Stimulated activated memory B cell treated with anti-CD40 and anti-IgM and Interleukin-4, amounts not matched to agents 10 μg/mL and 1 μg/mL and 100 μg/mL, for 72 hours (primary cell): Measurements from ENCODE around the gene NANP.
"Not testable (repeated sequence)": the region's sequence is repeated elsewhere in the genome, so short reads cannot be mapped to it uniquely, and the experiment has no call there.

Experiments used
- ATAC-seq: fragments of 150-1000 bp; cut with Tn5 transposase; 2 replicates; pipeline ENCODE4 v1.10.0; 2021
- H3K27ac Mint-ChIP-seq: one replicate; pipeline ENCODE4 v1.8.0; 2022; ENCODE audit warnings: mild to moderate bottlenecking, mixed read lengths
- H3K27me3 Mint-ChIP-seq: one replicate; pipeline ENCODE4 v1.8.0; 2022; ENCODE audit warnings: mixed read lengths
- H3K36me3 Mint-ChIP-seq: one replicate; pipeline ENCODE4 v1.8.0; 2022; ENCODE audit warnings: mixed read lengths
- H3K4me1 Mint-ChIP-seq: one replicate; pipeline ENCODE4 v1.8.0; 2022; ENCODE audit warnings: mixed read lengths
- H3K4me3 Mint-ChIP-seq: one replicate; pipeline ENCODE4 v1.8.0; 2022; ENCODE audit warnings: mild to moderate bottlenecking, moderate library complexity, mixed read lengths
- H3K9me3 Mint-ChIP-seq: one replicate; pipeline ENCODE4 v1.8.0; 2022; ENCODE audit warnings: mixed read lengths

The NANP gene

DNA sequence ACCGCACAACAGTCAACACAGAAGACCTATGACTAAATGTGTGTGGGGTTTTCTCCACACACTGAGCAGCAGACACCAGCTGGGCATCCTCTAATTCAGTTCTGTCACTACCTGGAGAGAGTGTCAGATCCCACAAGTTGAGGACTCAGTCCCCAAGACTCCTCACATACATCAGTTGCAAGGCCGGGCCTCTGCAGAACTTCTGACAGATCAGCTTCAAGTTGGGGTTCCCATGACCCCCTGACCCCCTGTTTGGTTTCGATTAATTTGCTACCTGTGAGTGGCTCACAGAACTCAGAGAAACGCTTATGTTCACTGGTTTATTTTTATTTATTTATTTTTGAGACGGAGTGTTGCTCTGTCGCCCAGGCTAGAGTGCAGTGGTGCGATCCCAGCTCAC, 35.3 kb downstream of the NANP start:
- peaks cover 6% of the 10 kb centered on the region for H3K4me1 Mint-ChIP-seq
- H3K27me3 Mint-ChIP-seq, result peaks cover 24% of the 10 kb centered on the region
- no peaks in the 10 kb centered on the region for H3K36me3 Mint-ChIP-seq
- H3K4me3 Mint-ChIP-seq, result no peak overlapping the region
- H3K9me3 Mint-ChIP-seq, result peaks cover 3% of the 10 kb centered on the region
- no peak overlapping the region for H3K27ac Mint-ChIP-seq
- ATAC-seq, result no peak

DNA sequence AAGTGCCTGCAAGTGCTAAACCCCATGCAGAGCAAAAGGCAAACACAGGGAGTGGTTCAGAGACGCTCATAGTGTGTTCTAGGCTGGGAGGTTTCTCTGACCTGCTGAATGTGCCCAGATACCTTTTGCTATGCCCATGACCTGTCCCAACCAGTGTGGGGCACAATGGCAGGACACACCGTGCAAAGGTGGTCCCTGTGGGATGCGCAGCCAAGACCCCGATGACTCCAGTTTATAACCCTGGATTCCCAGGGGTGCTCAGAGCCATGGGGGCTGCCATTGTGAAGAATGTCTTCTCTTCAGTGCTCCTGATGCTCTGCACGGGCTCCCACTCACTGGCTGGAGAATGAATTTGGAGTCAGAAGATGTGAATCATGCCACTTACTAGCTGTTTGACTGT, 36.3 kb downstream of the NANP start:
- Mint-ChIP-seq H3K4me3 (no peak overlapping the region), H3K9me3 (peaks cover 3% of the 10 kb centered on the region), H3K4me1 (peaks cover 6% of the 10 kb centered on the region), H3K27me3 (peaks cover 33% of the 10 kb centered on the region), H3K36me3 (no peaks in the 10 kb centered on the region), H3K27ac (no peak overlapping the region)
- no peak for ATAC-seq

DNA sequence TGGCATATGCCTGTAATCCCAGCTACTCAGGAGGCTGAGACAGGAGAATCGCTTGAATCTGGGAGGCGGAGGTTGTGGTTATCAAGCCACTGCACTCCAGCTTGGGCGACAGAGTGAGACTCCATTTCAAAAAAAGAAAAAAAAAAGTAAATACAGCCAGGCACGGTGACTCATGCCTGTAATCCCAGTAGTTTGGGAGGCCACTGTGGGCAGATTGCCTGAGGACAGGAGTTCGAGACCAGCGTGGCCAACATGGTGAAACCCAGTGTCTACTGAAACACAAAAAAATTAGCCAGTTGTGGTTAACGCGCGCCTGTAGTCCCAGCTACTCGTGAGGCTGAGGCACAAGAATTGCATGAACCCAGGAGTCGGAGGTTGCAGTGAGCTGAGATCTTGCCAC, 36.9 kb downstream of the NANP start:
- H3K4me3 Mint-ChIP-seq, result no peak overlapping the region

DNA sequence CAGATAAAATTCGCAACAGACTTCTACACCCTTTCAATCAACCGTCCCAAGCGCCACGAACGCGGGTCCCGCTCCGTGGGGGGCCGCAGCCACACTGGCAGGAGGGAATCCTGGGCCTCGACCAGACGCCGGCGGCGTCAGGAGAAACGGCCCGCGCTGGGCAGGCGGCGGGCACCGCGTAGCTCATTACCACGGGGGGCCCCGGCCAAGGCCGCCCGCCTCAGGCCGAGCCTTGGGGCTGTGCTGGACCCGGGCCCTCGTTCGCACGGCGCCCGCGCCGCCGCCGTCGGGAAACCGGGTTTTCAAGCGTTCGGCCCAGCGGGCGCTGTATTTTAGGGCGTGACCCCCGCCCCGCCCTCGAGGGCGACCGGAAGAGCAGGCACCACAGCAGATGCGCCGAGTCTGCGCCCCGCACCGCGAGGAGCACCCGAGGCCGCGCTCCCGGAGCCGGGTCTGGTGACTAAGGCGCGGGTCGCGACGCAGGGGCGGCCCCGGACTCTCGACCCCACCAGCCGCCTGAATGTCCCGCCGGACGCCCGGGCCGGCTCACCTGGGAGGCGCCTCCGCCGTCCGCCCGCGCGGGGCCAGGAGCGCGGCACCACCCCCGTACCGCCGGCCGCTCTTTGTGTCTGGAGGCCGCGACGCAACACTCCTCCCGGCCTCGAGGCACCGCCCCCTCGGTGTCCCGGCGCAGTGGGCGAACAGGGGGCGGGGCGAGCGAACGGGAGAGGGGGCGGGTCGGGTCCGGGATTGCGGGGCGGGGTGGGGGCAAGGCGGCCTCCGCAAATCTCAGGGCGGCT, 38.7 kb downstream of the NANP start, which contains the start of gene NINL:
TSS of gene NINL (minus strand) at position 627 of the 800 bp plus-strand sequence. CDS start 58,944 bp downstream, outside the sequence.
- H3K4me3 Mint-ChIP-seq, result peak within 1 kb of the TSS; percentile 58

More for the DNA sequence above, 36.9 kb downstream of the NANP start:
- H3K27me3 Mint-ChIP-seq, result peaks cover 39% of the 10 kb centered on the region
- no peak overlapping the region for H3K27ac Mint-ChIP-seq
- peaks cover 6% of the 10 kb centered on the region for H3K4me1 Mint-ChIP-seq
- H3K36me3 Mint-ChIP-seq, result no peaks in the 10 kb centered on the region
- no peak for ATAC-seq
- peaks cover 3% of the 10 kb centered on the region for H3K9me3 Mint-ChIP-seq

DNA sequence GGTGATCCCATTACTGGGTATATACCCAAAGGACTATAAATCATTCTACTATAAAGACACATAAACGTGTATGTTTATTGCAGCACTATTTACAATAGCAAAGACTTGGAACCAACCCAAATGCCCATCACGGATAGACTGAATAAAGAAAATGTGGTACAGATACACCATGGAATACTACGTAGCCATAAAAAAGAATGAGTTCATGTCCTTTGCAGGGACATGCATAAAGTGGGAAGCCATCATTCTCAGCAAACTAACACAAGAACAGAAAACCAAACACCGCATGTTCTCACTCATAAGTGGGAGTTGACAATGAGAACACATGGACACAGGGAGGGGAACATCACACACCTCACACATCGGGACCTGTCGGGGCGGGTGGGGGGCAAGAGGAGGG, 40.2 kb downstream of the NANP start:
- H3K27ac Mint-ChIP-seq, H3K4me1 Mint-ChIP-seq, ATAC-seq: not testable (repeated sequence)

More for the DNA sequence above, 38.7 kb downstream of the NANP start, which contains the start of gene NINL:
- Mint-ChIP-seq H3K9me3 (peaks cover 3% of the 10 kb centered on the region), H3K27ac (no peak within 1 kb of the TSS), H3K4me1 (peaks cover 6% of the 10 kb centered on the region), H3K36me3 (no peaks in the 10 kb centered on the region), H3K27me3 (peaks cover 39% of the 10 kb centered on the region)
- peak; percentile 65 for ATAC-seq

DNA sequence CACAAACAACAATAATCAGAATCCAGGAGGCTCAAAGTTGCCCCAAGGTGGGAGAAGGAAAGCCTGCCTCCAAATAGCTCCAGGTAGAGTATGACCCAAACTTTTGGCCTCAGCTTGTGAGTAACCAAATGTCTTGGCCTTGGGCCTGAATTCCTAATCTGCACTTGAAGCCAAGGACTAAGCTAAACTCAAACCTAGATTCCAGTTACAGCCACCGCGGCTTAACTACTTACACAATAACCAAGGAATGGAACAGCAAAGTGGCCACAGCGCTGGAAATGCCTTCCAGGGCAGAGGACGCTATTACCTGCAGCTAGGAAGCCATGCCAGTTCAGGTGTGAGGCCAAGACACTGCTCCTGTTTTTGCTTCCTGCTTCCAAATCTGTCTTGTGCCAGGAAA, 43.1 kb downstream of the NANP start:
- Mint-ChIP-seq H3K27ac (no peak overlapping the region), H3K9me3 (peaks cover 3% of the 10 kb centered on the region), H3K36me3 (no peaks in the 10 kb centered on the region), H3K4me1 (peaks cover 6% of the 10 kb centered on the region), H3K27me3 (peaks cover 31% of the 10 kb centered on the region), H3K4me3 (no peak overlapping the region)
- ATAC-seq, result no peak

More for the DNA sequence above, 40.2 kb downstream of the NANP start:
- H3K4me3 Mint-ChIP-seq, H3K9me3 Mint-ChIP-seq, H3K36me3 Mint-ChIP-seq: not testable (repeated sequence)
- peaks cover 39% of the 10 kb centered on the region for H3K27me3 Mint-ChIP-seq

DNA sequence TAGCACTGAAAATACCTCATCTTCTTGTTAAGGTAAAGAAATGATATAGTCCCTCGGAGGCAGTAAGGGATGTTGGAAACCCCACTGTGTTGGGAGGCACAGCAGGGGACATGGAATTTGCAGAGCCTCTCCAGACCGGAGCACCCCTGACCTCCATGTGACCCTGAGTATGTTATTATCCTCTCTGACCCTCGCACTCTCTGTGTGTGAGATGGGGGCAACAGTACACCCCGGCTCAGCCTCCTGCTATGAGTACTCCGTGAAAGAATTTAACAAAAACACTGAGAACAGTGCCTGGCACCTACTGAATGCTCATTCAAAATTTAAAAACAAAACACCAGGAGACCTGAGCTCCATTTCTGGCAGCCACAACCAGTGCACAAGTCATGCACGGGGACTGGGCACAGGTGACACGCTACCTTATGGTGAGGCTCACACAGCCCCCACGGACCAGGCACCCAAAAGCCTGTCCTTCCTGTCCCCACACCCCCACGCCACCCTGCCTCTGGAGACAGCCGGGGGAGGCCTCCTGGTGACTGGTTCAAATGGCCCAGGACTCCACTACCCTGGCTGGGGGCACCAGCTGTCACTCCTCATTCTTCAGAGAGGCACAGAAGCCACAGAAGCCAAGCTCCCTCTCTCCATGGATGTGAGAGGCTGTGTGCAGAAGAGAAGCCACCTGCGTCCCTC, 44.6 kb downstream of the NANP start:
- Mint-ChIP-seq H3K27me3 (peaks cover 28% of the 10 kb centered on the region), H3K36me3 (no peaks in the 10 kb centered on the region), H3K27ac (no peak overlapping the region), H3K9me3 (peaks cover 3% of the 10 kb centered on the region), H3K4me1 (peaks cover under 1% of the 10 kb centered on the region), H3K4me3 (no peak overlapping the region)
- ATAC-seq, result no peak

DNA sequence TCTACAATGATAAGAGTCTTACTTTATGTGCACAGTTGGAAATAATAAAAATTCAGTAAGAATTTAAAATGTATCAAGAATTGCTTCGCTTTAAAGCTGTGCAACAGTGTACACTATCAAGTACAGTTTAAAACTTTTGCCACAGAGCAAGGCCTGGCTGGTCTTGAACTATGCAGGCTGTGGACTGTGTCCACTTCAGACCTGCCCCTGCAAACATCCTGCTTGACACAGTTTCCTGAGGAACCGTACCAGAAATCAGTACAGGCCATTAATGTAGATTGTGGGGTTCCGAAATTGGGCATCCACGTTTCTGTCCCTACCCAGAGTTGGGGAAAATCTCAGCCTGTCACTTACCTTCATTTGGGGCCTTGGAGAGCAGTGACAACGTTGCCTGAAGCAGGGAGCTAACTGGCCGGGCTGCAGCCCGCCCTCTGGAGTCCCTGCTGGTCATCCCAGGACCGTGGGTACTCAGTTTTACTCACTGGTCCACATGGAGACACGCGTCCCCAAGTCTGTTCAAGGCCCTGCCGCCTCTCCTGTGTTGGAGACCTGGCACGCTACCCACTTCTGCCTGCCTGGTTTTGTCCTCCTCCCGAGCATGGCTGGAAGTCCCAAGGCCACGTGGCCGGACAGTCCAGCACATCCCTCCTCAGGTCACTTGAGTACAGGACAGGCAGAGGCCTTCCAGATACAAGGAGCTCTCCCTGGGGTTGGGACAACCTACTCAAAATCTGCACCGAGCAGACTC, 46.9 kb downstream of the NANP start:
- ATAC-seq, result no peak
- Mint-ChIP-seq H3K4me1 (no peaks in the 10 kb centered on the region), H3K27me3 (peaks cover 9% of the 10 kb centered on the region), H3K4me3 (no peak overlapping the region), H3K27ac (no peak overlapping the region), H3K9me3 (no peaks in the 10 kb centered on the region), H3K36me3 (no peaks in the 10 kb centered on the region)

DNA sequence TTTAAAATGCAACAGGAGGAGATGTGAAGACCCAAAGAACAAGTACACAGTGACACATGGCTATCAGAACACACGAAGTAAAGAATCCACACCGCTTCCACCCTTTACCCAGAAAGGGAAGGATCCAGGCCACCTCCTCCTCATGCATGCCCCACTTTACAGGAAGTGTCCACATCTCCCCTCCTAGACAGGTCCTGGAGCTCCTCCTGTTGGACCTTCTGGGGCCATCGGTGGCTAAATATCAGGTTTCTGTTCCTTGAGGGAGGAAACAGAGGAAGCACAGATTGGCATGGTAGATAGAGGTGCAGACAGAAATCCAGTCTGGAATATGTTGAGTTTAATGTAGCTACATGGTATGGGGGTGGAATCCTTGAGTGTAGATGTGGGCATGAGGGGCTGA, 49.4 kb downstream of the NANP start:
- ATAC-seq, result no peak
- H3K9me3 Mint-ChIP-seq, result no peaks in the 10 kb centered on the region
- H3K36me3 Mint-ChIP-seq, result no peaks in the 10 kb centered on the region
- no peaks in the 10 kb centered on the region for H3K4me1 Mint-ChIP-seq
- peaks cover 9% of the 10 kb centered on the region for H3K27me3 Mint-ChIP-seq
- H3K4me3 Mint-ChIP-seq, result no peak overlapping the region
- H3K27ac Mint-ChIP-seq, result no peak overlapping the region

DNA sequence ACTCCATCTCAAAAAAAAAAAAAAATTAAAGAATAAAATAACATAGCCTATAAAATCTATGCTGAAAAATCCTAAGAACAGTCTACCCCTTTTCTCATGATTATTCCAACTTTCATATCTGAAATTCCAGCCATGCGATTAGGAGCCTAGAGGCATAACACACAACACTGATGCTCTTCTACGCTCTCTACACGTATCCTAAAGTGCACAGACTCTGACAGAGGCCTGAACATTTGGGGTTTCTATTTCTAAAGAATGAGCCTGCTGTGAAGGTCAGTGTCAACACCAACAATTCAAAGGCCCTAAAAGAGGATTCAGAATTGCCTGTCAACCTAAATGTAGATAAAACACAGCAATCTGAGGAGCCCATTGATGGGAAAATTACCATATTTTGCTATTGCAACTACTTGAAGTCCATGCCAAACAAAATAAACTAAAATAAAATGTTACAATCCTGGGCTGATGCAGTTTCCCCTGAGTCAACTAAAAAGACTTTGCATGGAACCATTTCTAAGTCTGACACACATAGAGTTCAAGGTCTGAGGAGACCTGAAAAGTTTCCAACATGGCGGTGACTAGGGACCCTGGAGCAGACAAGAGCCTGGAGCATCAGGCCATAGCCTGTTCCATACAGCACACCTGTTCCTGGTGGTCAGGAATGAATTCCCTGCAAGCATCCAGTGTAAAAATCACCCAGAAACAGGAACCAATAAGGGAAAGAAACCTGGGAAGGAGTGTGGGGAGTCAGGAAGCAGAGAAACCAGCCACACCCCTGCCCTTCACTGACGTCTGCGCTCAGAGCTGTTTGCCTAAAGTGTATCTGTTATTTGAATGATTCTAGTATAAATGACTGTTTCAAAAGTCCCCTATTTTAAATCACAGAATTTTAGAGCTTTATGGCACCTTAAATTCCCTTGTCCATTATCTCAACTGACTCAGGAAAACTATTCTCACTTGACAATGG, 50.2 kb downstream of the NANP start:
- Mint-ChIP-seq H3K9me3 (no peaks in the 10 kb centered on the region), H3K36me3 (no peaks in the 10 kb centered on the region), H3K4me3 (no peak overlapping the region), H3K4me1 (no peaks in the 10 kb centered on the region), H3K27ac (no peak overlapping the region), H3K27me3 (peaks cover 9% of the 10 kb centered on the region)
- no peak for ATAC-seq

DNA sequence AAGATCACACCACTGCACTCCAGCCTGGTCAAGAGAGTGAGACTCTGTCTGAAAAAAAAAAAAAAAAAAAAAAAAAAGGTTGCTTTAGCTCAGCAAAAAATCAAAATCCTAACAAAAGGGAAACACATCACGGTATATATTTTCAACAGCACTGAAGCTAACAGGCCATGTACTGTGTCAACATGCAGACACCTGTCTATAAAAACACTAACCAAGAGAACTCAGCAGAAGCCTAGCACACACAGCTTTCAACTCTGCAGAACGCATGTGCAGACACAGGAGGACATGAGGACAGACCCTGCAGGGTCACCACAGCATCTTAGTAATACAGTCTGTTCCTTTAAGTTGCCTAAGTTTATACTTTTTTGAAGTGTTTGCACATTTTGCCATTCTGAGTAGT, 52.0 kb downstream of the NANP start:
- H3K4me1 Mint-ChIP-seq, result no peaks in the 10 kb centered on the region
- H3K36me3 Mint-ChIP-seq, result no peaks in the 10 kb centered on the region
- H3K27ac Mint-ChIP-seq, result no peak overlapping the region
- ATAC-seq, result no peak
- H3K9me3 Mint-ChIP-seq, result no peaks in the 10 kb centered on the region
- peaks cover 9% of the 10 kb centered on the region for H3K27me3 Mint-ChIP-seq
- H3K4me3 Mint-ChIP-seq, result no peak overlapping the region

DNA sequence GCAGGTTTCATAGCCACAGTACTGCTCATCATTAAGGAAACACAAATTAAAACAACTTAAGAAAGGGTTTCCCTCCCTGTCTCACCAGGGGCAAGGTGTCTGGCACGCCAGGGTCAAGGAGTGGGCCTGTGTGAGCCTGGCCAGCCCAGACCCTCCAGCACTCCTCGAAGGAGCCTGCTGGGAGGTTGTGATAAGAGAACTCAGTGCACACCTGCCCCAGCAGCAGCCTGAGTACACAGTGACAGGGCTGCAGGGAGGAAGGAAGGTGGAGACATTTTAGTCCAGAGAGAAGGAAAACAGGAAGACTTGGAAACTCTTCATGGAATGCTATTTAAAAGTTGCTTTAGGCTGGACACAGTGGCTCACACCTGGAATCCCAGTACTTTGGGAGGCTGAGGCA, 52.6 kb downstream of the NANP start:
- Mint-ChIP-seq H3K4me3 (no peak overlapping the region), H3K36me3 (no peaks in the 10 kb centered on the region), H3K27ac (no peak overlapping the region), H3K9me3 (no peaks in the 10 kb centered on the region), H3K4me1 (no peaks in the 10 kb centered on the region), H3K27me3 (peaks cover 13% of the 10 kb centered on the region)
- no peak for ATAC-seq

DNA sequence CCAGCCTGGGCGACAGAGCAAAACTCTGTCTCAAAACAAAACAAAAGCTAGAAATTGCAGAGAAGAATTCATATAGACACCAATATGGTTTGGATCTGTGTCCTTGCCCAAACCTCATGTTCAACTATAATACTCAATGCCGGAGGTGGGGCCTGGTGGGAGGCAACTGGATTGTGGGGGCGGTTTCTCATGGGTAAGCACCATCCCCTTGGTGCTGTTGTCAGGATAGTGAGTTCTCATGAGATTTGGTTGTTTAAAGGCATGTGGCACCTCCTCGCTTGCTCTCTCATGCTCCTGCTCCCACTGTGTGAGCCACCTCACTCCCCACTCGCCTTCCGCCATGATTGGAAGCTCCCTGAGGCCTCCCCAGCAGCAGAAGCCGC, 53.7 kb downstream of the NANP start:
- Mint-ChIP-seq H3K4me3 (no peak overlapping the region), H3K27me3 (peaks cover 18% of the 10 kb centered on the region), H3K9me3 (no peaks in the 10 kb centered on the region), H3K36me3 (no peaks in the 10 kb centered on the region), H3K27ac (no peak overlapping the region), H3K4me1 (no peaks in the 10 kb centered on the region)
- ATAC-seq, result no peak

DNA sequence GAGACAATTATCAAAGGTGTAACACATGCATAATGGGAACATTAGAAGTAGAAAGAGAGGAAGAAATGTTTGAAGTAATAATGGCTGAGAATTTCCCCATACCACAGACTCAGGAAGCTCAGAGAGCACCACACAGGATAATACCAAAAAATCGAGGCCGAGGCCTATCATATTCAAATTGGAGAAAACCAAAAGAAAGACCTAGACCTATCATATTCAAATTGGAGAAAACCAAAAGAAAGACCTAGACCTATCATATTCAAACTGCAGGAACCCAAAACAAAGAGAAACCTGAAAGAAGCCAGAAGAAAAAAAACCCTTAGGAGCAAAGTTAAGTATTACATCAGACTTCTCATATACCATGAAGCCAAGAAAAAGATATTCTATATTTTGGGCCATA, 56.5 kb downstream of the NANP start:
- Mint-ChIP-seq H3K36me3 (peaks cover 4% of the 10 kb centered on the region), H3K27me3 (peaks cover 9% of the 10 kb centered on the region), H3K4me3 (no peak overlapping the region), H3K4me1 (no peaks in the 10 kb centered on the region), H3K27ac (no peak overlapping the region), H3K9me3 (no peaks in the 10 kb centered on the region)
- no peak for ATAC-seq
